ENCODE results near the gene TRAPPC13.
"Not testable (repeated sequence)": the region's sequence is repeated elsewhere in the genome, so short reads cannot be mapped to it uniquely, and the experiment has no call there.

TRAPPC13 gene, protein sequence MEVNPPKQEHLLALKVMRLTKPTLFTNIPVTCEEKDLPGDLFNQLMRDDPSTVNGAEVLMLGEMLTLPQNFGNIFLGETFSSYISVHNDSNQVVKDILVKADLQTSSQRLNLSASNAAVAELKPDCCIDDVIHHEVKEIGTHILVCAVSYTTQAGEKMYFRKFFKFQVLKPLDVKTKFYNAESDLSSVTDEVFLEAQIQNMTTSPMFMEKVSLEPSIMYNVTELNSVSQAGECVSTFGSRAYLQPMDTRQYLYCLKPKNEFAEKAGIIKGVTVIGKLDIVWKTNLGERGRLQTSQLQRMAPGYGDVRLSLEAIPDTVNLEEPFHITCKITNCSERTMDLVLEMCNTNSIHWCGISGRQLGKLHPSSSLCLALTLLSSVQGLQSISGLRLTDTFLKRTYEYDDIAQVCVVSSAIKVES

GRCh38 chr5:65624571-65625555, at the start of gene TRAPPC13, which contains the start of gene SHLD3:
TRAPPC13 (plus strand) TSS chr5:65625027; CDS start chr5:65625061, 34 bp downstream.
SHLD3 (plus strand) TSS chr5:65625027; CDS start chr5:65629588, 4,561 bp downstream.
- DNase-seq (ENCODE audit: low read depth in 2 of 2), result peak; percentile 62 to 66

DNA sequence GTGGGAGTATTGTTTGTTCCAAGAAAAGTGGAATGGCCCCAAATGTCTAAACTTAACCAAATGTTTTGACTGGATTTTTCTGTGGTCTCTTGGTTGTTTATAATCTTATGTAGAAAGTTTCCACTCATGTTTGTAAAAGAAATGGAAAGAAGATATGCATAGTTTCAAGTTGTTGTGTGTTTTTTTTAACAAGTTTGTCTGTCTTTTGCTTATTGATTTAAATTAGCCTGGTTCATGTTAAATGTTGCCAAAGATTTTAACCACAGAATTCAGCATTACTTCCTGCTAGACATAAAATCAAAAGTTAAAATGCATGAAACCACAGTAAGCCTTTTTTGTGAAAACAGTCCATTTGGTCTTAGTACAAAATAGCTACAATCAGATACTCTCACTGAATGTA, 47.7 kb upstream of the TRAPPC13 start:
- no peak for DNase-seq (ENCODE audit: low read depth in 2 of 2)

- DNase-seq (ENCODE audit: low read depth in 2 of 2), result no peak
Measured at GRCh38 chr5:65588694-65589093, 36.1 kb upstream of the TRAPPC13 start.

DNA sequence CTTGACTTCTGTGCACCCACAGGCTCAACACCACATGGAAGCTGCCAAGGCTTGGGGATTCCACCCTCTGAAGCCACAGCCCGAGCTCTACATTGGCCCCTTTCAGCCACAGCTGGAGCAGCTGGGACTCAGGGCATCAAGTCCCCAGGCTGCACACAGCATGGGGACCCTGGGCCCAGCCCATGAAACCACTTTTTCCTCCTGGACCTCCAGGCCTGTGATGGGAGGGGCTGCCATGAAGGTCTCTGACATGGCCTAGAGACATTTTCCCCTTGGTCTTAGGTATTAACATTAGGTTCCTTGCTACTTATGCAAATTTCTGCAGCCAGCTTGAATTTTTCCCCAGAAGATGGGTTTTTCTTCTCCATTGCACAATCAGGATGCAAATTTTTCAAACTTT, 23.1 kb upstream of the TRAPPC13 start:
- DNase-seq (ENCODE audit: low read depth in 2 of 2), result not testable (repeated sequence)

DNA sequence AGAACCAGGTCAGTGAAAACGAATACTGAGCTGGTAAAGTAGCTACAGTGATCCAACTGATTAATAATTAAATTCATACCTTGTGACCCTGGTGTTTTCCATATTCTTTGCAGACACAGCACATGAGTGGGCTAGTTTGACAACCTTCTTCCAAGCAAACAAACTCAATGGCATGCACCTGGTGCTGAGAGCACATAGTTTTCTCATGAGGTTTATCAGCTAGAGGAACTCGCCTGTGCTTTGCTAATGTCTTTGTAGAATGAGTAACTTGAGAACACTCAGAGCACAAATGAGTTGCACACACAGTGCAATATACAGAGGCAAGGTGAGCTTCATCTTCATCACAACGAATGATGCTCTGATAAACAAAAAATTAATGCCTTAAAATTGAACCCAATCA, 13.3 kb upstream of the TRAPPC13 start:
- no peak for DNase-seq (ENCODE audit: low read depth in 2 of 2)

GRCh38 chr5:65612298-65612907, 12.4 kb upstream of the TRAPPC13 start:
- DNase-seq (ENCODE audit: low read depth in 2 of 2), result no peak

DNA sequence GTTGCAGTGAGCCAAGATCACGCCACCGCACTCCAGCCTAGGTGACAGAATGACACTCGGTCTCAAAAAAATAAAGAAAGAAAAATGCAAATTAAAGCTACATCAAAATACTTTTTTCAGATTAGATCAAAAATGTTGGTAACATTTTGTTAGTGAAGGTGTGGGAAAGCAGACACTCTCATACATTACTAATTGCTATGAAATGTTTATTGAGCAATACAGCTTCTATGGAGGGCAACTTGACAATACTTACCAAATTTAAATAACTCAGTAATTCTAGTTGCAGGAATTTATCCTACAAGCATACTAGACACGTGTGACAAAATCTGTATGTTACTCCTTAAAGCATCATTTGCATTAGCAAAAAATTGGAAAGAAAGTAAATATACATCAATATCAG, 4.8 kb upstream of the TRAPPC13 start:
- DNase-seq (ENCODE audit: low read depth in 2 of 2), result no peak

DNA sequence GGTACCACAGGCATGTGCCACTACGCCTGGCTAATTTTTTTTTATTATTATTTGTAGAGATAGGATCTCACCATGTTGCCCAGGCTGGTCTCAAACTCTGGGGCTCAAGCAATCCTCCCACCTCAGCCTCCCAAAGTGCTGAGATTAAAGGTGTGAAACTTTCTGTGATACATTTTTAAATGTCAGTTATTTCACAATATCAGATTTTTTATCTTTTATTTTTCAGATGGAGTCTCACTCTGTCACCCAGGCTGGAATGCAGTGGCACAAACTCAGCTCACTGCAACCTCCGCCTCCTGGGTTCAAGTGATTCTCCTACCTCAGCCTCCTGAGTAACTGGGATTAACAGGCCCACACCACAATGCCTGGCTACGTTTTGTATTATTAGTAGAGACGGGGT, 2.9 kb upstream of the TRAPPC13 start:
- not testable (repeated sequence) for DNase-seq (ENCODE audit: low read depth in 2 of 2)

- DNase-seq (ENCODE audit: low read depth in 2 of 2), result no peak
Measured at GRCh38 chr5:65623482-65623881, 1.3 kb upstream of the TRAPPC13 start.

- DNase-seq (ENCODE audit: low read depth in 2 of 2), result peak; percentile 82 to 83
Measured at GRCh38 chr5:65624025-65624570, 729 bp upstream of the TRAPPC13 start, which contains the start of gene TRIM23. TRIM23 (minus strand) TSS chr5:65624333; CDS start chr5:65624274, 59 bp downstream.

DNA sequence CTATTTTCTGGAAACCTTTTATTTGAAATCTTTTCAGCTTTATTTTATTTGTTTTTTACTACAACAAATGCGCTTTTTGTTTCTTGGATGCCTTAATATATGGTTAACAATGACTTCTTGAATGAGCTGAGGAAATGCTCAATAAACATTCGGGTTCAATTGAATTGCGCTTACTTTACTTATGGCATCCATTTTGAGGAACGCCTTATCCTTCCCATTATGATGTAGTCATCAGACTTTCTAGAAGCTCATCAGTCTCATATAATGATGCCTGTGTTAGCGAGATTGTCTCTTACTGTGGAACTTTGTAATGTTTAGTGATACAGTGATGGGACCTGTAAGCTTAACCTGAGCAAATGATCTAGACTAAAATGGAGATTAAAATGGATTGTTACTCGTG, 916 bp downstream of the TRAPPC13 start:
- DNase-seq (ENCODE audit: low read depth in 2 of 2), result no peak

DNA sequence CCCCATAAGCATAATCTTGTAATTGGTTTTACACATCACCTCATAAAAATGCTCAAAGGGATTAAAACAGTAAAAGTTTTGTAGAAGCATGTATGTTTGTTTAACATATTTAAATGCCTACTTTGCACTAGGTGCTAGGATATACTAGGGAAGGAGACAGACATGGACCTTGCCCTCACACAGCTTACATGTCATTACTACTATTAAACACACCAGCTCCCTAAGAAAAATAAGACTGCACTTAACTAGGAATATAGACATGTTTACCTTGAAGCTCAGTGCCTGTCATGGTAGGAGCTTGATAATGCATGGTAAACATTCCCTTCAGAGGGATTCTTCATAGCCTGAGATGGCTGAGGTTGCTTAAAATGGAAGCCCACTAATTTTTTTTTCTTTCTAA, 6.2 kb downstream of the TRAPPC13 start:
- DNase-seq (ENCODE audit: low read depth in 2 of 2), result no peak

- no peak for DNase-seq (ENCODE audit: low read depth in 2 of 2)
Measured at GRCh38 chr5:65640240-65640639, 15.4 kb downstream of the TRAPPC13 start.

- no peak for DNase-seq (ENCODE audit: low read depth in 2 of 2)
Measured at GRCh38 chr5:65646938-65647337, 22.1 kb downstream of the TRAPPC13 start.

GRCh38 chr5:65647941-65648340, 23.1 kb downstream of the TRAPPC13 start:
- no peak for DNase-seq (ENCODE audit: low read depth in 2 of 2)

DNA sequence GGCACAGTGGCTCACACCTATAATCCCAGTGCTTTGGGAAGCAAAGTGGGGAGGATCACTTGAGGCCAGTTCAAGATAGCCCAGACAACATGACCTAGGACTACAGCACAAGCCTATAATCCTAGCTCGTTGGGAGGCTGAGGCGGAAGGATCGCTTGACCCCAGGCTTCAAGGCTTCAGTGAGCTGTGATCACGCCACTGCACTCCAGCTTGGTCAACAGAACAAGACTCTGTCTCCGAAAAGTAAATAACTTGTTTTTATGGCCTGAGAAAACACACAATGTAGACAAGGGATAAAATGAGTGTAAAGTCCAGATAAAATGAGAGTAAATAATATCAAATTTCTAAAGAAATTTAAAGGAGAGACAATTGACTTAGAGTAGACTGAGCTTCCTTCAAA, 26.3 kb downstream of the TRAPPC13 start:
- no peak for DNase-seq (ENCODE audit: low read depth in 2 of 2)

GRCh38 chr5:65654713-65655112, 29.9 kb downstream of the TRAPPC13 start:
- DNase-seq (ENCODE audit: low read depth in 2 of 2), result no peak

- DNase-seq (ENCODE audit: low read depth in 2 of 2), result no peak
Measured at GRCh38 chr5:65663804-65664521, 39.1 kb downstream of the TRAPPC13 start.

DNA sequence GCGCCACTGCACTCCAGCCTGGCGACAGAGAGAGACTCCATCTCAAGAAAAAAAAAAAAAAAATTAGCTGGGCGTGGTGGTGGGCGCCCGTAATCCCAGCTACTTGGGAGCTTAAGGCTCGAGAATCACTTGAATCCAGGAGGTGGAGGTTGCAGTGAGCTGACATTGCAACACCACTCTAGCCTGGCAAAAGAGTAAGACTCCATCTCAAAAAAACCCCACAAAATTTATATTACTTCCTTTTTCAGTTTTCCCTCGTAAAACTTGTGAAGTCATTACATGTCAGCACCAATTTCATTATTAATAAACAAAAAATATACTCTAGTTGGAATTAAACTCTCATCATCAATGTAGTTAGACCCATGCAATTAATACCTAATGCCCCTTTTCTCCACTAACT, 43.9 kb downstream of the TRAPPC13 start:
- DNase-seq (ENCODE audit: low read depth in 2 of 2), result no peak

GRCh38 chr5:65672796-65673195, 48.0 kb downstream of the TRAPPC13 start:
- DNase-seq (ENCODE audit: low read depth in 2 of 2), result no peak

DNA sequence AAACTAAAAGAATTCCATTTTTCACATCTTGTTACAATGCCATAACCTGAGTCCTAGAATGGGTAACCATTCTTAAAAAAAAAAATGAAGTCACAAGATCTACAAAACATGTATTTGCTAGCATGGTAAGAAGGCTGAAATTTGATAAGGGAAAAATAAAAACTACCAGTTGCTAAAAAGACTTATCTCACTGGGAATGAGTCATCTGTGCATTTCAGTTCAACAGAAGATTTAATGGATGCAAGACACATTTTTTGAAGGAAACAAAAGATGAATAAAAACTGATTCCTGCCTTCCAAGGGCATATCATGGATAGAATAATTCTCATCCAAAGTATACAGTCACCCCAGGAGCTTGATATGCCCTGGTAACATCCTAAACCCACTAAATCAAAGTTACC, 49.9 kb downstream of the TRAPPC13 start:
- DNase-seq (ENCODE audit: low read depth in 2 of 2), result no peak
